SK-N-MC (cell line): ENCODE measurements around the gene MDFIC2.
"Not testable (repeated sequence)": the region's sequence is repeated elsewhere in the genome, so short reads cannot be mapped to it uniquely, and the experiment has no call there.

ENCODE experiments used
- DNase-seq: peaks from one replicate; pipeline ENCODE4 v3.0.0-alpha.2; 2011; ENCODE audit warnings: low read depth, low spot score
- H3K27ac ChIP-seq: fragments of 200-600 bp; sonication (generic); 2 replicates; pipeline ENCODE4 v1.5.1; 2016; ENCODE audit warnings: mixed run types
- H3K36me3 ChIP-seq: fragments of 200-600 bp; sonication (generic); 2 replicates; pipeline ENCODE4 v1.6.1; 2017; ENCODE audit warnings: antibody characterized with exemption, low read length, mixed read lengths; ENCODE audit not compliant: insufficient read depth
- H3K4me3 ChIP-seq: fragments of 200-600 bp; sonication (generic); 2 replicates; pipeline ENCODE4 v1.5.1; 2016
- H3K9ac ChIP-seq: fragments of 200-600 bp; sonication (generic); 2 replicates; pipeline ENCODE4 v1.8.0; 2017; ENCODE audit warnings: mixed run types, mixed read lengths; ENCODE audit not compliant: insufficient read length
- H3K9me3 ChIP-seq: fragments of 200-600 bp; sonication (generic); 2 replicates; pipeline ENCODE4 v1.6.1; 2017; ENCODE audit warnings: low read depth, mild to moderate bottlenecking, antibody characterized with exemption, low read length, moderate library complexity, mixed read lengths
- EZH2 ChIP-seq: fragments of 200-600 bp; sonication (generic); IDR thresholded peaks from one replicate; pipeline ENCODE4 v1.6.1; 2017; ENCODE audit warnings: antibody characterized with exemption
- FOXP2 ChIP-seq: optimal IDR thresholded peaks from 2 replicates; pipeline ENCODE3; 2011; ENCODE audit warnings: mild to moderate bottlenecking, moderate library complexity; ENCODE audit not compliant: insufficient read depth; ENCODE audit errors: extremely low read length, control extremely low read depth
- POLR2AphosphoS5 ChIP-seq: IDR thresholded peaks from 2 replicates; pipeline ENCODE4 v1.6.1; 2012; ENCODE audit warnings: mild to moderate bottlenecking, low read depth, low read length, borderline replicate concordance

Gene MDFIC2

DNA sequence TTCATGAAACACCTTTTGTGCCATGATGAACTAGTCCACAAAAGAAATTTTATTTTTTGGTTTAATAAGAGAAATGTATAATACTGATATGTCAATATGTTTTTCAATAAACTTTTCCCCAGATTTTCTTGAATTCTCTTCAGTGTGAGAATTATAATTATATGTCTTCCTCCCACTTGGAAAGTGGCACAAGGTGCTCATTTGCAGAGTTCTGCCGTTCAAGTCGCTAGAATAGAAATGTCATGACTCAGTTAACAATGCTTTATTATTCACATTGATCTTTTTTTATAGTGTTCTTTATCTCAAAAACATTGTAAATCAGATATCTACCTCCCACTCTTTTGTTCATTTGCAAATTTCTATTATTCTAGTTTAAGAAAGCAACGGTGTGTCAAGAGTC, 87.3 kb downstream of the MDFIC2 start:
- no peak for DNase-seq
- H3K36me3 ChIP-seq, result no peaks in the 10 kb centered on the region
- TF ChIP-seq EZH2, result no peak
- TF ChIP-seq POLR2AphosphoS5, result no peak
- TF ChIP-seq FOXP2, result no peak
- H3K9me3 ChIP-seq, result no peaks in the 10 kb centered on the region
- no peak overlapping the region for H3K27ac ChIP-seq
- H3K9ac ChIP-seq, result no peak overlapping the region
- H3K4me3 ChIP-seq, result no peak overlapping the region

DNA sequence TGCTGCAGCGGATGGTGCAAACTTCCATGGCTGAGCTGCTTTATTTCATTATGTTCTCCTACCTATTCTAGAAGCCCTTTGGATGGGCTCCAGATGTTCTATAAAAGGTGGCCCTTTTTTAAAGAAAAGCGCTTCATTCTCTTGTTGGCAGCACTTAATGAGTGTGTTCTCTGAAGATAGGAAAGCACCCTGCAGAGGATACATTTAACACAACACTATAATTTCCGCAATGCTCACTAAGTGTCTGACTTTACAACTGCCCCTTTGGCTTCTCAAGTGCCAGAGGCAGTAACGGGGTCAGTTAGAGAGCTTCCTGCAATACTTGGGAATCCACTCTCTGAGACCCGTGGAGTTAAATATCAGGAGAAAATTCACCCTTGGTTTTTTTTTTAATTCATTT, 88.1 kb downstream of the MDFIC2 start:
- DNase-seq, result peak; percentile 2
- Histone ChIP-seq H3K4me3 (no peak overlapping the region), H3K27ac (no peak overlapping the region), H3K9ac (no peak overlapping the region), H3K36me3 (no peaks in the 10 kb centered on the region), H3K9me3 (no peaks in the 10 kb centered on the region)
- TF ChIP-seq EZH2 (no peak), FOXP2 (no peak), POLR2AphosphoS5 (no peak)

DNA sequence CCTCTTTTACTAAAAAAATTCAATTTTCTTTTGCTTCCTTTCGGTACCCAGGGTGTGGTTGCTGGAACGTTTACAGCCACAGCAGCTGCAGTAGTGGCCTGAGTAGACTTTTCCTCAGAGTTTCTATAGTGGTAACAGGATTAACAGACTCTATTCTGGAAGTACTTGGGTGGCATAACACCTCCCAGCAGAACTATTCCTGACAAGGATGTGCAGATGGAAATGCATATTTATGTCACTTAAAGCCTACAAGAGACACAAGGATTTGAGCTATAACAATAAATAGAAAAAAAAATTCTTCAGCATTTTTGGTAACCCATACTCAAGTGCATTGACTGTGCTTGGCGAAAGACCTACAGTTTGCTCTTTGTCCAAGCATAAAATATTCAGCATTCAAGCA, 94.0 kb downstream of the MDFIC2 start:
- Histone ChIP-seq H3K36me3 (no peaks in the 10 kb centered on the region), H3K9me3 (no peaks in the 10 kb centered on the region), H3K4me3 (no peak overlapping the region), H3K9ac (no peak overlapping the region), H3K27ac (no peak overlapping the region)
- no peak for TF ChIP-seq POLR2AphosphoS5
- TF ChIP-seq EZH2, result no peak
- no peak for TF ChIP-seq FOXP2
- no peak for DNase-seq

DNA sequence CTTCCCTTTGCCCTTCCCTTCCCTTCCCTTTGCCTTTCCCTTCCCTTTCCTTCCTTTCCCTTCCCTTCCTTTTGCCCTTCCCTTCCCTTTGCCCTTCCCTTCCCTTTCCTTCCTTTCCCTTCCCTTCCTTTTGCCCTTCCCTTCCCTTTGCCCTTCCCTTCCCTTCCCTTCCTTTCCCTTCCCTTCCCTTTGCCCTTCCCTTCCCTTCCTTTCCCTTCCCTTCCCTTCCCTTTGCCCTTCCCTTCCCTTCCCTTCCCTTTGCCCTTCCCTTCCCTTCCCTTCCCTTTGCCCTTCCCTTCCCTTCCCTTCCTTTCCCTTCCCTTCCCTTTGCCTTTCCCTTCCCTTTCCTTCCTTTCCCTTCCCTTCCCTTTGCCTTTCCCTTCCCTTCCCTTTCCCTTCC, 101.2 kb downstream of the MDFIC2 start:
- not testable (repeated sequence) for H3K9me3 ChIP-seq, H3K36me3 ChIP-seq, H3K4me3 ChIP-seq, H3K27ac ChIP-seq, H3K9ac ChIP-seq, DNase-seq

DNA sequence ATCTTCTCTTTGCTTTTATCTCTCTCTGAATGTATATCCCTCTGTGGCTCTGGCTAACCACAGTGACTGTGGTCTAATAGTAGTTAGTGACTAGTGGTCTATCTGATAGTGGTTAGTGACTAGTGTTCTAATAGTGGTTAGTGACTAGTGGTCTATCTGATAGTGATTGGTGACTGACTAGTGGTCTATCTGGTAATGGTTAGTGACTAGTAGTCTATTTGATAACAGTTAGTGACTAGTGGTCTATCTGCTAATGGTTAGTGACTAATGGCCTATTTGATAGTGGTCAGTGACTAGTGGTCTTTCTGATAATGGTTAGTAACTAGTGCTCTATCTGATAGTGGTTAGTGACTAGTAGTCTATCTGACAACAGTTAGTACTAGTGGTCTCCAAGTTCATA, 110.5 kb downstream of the MDFIC2 start:
- DNase-seq, result no peak
- Histone ChIP-seq H3K36me3 (no peaks in the 10 kb centered on the region), H3K9ac (no peak overlapping the region), H3K9me3 (no peaks in the 10 kb centered on the region), H3K27ac (no peak overlapping the region), H3K4me3 (no peak overlapping the region)
- TF ChIP-seq FOXP2, result no peak
- no peak for TF ChIP-seq EZH2
- no peak for TF ChIP-seq POLR2AphosphoS5

DNA sequence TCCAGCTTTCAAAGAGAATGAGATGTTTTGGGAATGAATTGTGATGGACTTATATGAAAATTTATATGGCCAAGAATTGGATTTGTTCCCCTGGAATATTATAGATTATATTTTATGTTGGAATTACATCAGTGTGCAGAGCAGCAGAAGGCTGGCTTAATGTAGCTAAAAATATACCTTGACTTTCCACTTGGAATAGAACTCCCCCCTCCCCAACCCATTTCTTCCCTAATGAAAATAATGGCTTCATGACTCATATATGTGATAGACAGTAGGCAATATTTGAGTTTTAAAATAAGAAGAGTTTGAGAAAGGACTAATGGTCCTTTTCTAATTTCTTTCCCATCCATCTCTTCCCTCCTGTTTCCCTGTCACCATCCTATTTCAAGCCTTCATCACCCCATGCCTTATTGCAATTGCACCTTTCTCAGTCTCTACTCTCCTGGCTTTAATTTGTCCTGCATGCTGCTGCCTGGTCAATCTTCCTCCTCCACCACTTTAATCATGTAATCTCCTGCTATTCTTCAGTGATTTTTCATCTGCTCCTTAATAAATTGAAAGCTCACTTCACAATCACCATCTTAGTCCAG, 122.5 kb downstream of the MDFIC2 start:
- no peaks in the 10 kb centered on the region for H3K9me3 ChIP-seq
- H3K9ac ChIP-seq, result no peak overlapping the region
- no peak for DNase-seq
- TF ChIP-seq EZH2, result no peak
- TF ChIP-seq FOXP2, result no peak
- TF ChIP-seq POLR2AphosphoS5, result no peak
- no peak overlapping the region for H3K4me3 ChIP-seq
- no peaks in the 10 kb centered on the region for H3K36me3 ChIP-seq
- H3K27ac ChIP-seq, result no peak overlapping the region

DNA sequence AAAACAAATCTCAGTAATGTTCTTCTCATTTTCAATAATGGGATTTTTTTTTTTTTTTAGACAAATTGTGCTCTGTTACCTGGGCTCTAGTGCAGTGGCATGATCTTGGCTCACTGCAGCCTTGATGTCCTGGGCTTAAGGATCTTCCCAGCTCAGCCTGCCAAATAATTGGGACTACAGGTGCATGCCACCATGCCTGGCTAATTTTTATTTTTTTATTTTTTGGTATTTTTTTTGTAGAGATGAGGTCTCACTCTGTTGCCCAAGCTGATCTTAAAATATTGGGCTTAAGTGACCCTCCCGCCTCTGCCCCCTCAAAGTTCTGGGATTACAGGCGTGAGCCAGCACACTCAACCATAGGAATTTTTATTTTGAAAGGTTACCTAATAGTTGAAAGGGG, 126.2 kb downstream of the MDFIC2 start:
- no peak for DNase-seq
- H3K9me3 ChIP-seq, result no peaks in the 10 kb centered on the region
- H3K36me3 ChIP-seq, result no peaks in the 10 kb centered on the region
- H3K9ac ChIP-seq, result no peak overlapping the region
- H3K27ac ChIP-seq, result no peak overlapping the region
- no peak overlapping the region for H3K4me3 ChIP-seq
- no peak for TF ChIP-seq POLR2AphosphoS5

DNA sequence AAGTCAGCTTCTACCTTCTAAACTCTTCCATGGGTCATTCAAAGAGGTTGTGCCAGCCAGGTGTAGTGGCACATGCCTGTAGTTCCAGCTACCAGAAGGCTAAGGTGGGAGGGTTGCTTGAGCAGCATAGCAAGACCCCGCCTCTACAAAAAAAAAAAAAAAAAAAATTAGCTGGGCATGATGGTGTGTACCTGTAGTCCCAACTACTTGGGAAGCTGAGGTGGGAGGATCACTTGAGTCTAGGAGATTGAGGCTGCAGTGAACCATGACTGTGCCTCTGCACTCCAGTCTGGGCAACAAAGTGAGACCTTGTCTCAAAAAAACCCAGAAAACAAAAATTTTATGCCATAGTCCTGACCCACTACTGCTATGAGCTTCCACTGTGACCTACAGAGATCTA, 126.8 kb downstream of the MDFIC2 start:
- H3K27ac ChIP-seq, result no peak overlapping the region
- H3K9me3 ChIP-seq, result no peaks in the 10 kb centered on the region
- TF ChIP-seq POLR2AphosphoS5 (no peak), EZH2 (no peak), FOXP2 (no peak)
- no peak overlapping the region for H3K9ac ChIP-seq
- no peak for DNase-seq
- H3K4me3 ChIP-seq, result no peak overlapping the region
- H3K36me3 ChIP-seq, result no peaks in the 10 kb centered on the region

DNA sequence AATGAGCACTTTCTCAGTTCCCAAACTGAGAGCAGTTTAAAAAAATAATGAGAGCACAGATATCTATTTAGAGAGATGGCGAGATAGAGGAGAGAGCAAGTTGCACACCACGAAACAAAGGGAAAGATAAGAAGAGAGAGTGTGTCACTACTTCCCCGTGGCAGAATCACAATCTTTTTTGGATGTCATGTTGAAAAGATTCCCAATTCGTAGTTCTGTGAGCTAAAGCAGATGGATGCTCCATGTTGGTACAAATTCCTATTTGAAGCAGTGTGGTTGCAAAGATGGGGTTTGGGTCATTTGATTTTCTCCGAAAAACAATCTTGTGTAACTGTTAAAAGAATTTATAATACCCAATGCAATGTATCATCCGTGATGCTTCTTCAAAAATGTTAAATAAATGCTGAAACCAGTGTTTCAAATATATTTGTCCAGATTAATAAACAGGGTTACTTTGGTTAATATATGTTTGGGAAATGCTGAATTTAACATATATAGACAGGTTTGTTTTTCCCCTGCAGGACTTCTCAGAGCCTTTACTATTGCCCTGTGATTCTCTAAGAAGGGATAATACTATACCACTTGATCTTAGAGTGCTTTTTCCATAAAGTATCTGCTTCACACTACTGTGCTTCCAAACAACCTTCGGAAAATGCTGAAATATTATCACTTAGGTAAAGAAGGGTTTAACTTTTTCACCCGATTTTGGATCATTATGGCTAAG, 128.5 kb downstream of the MDFIC2 start:
- Histone ChIP-seq H3K4me3 (no peak overlapping the region), H3K9me3 (no peaks in the 10 kb centered on the region), H3K9ac (no peak overlapping the region), H3K36me3 (no peaks in the 10 kb centered on the region), H3K27ac (no peak overlapping the region)
- no peak for TF ChIP-seq POLR2AphosphoS5
- TF ChIP-seq FOXP2, result no peak
- TF ChIP-seq EZH2, result no peak
- no peak for DNase-seq
